Stimulated activated CD8-positive, alpha-beta memory T cell treated with anti-CD3 and anti-CD28 coated beads, Interleukin-7, amount 100 ng/mL, for 24 hours (primary cell): ENCODE measurements around the gene POPDC3.

Experiments used
- DNase-seq: peaks from one replicate; pipeline ENCODE4 v3.0.0-alpha.2; 2020; ENCODE audit warnings: low read depth

Gene POPDC3

GRCh38 chr6:105138141-105138540, 41.7 kb downstream of the POPDC3 start:
- no peak for DNase-seq

GRCh38 chr6:105137388-105137787, 42.4 kb downstream of the POPDC3 start:
- DNase-seq: no peak

- DNase-seq: no peak
Measured at GRCh38 chr6:105136431-105137350, 43.1 kb downstream of the POPDC3 start.

- no peak for DNase-seq
Measured at GRCh38 chr6:105135907-105136430, 43.8 kb downstream of the POPDC3 start.

- DNase-seq: no peak
Measured at GRCh38 chr6:105135056-105135455, 44.8 kb downstream of the POPDC3 start.

- DNase-seq: no peak
Measured at GRCh38 chr6:105122717-105123116, 57.1 kb downstream of the POPDC3 start.

- no peak for DNase-seq
Measured at GRCh38 chr6:105121981-105122380, 57.8 kb downstream of the POPDC3 start.

- no peak for DNase-seq
Measured at GRCh38 chr6:105120570-105120969, 59.2 kb downstream of the POPDC3 start.

GRCh38 chr6:105116150-105116549, 63.7 kb downstream of the POPDC3 start:
- DNase-seq: no peak

GRCh38 chr6:105113422-105113821, 66.4 kb downstream of the POPDC3 start:
- no peak for DNase-seq

GRCh38 chr6:105112577-105112976, 67.2 kb downstream of the POPDC3 start:
- DNase-seq: no peak

- no peak for DNase-seq
Measured at GRCh38 chr6:105111871-105112270, 67.9 kb downstream of the POPDC3 start.

GRCh38 chr6:105111105-105111504, 68.7 kb downstream of the POPDC3 start:
- no peak for DNase-seq

GRCh38 chr6:105109955-105110895, 69.6 kb downstream of the POPDC3 start:
- DNase-seq: no peak

GRCh38 chr6:105108631-105109262, 71.1 kb downstream of the POPDC3 start:
- no peak for DNase-seq
